IPS DF 4.7 (cell line): ENCODE measurements around the gene GABRB1.
"Not testable (repeated sequence)": the region's sequence is repeated elsewhere in the genome, so short reads cannot be mapped to it uniquely, and the experiment has no call there.

ENCODE experiments used
- DNase-seq: peaks from one replicate; pipeline ENCODE4 v3.0.0-alpha.2; 2013; ENCODE audit warnings: low spot score; ENCODE audit errors: extremely low read depth

Gene GABRB1

DNA sequence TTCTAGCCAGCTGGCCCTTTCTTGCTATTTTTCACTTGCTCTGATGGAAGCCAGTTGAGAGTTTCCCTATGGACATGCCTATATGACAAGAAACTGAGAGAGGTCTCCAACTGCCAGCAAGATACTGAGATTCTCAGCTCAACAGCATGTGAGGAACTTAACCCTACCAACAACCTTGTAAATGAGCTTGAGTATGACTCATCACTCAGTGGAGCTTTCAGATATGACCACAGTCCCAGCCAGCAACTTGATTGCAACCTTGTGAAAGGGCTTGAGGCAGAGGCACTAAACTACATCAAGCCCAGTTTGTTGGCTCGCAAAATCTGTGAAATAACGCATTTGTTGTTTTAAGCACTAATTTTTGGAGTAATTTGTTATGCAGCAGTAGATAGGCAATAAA is 256.4 kb downstream of the GABRB1 start:
- no peak for DNase-seq

- DNase-seq: no peak
Measured at GRCh38 chr4:47289805-47290204, 258.4 kb downstream of the GABRB1 start.

- not testable (repeated sequence) for DNase-seq
Measured at GRCh38 chr4:47290873-47291272, 259.5 kb downstream of the GABRB1 start.

- no peak for DNase-seq
Measured at GRCh38 chr4:47309165-47309564, 277.8 kb downstream of the GABRB1 start.

DNA sequence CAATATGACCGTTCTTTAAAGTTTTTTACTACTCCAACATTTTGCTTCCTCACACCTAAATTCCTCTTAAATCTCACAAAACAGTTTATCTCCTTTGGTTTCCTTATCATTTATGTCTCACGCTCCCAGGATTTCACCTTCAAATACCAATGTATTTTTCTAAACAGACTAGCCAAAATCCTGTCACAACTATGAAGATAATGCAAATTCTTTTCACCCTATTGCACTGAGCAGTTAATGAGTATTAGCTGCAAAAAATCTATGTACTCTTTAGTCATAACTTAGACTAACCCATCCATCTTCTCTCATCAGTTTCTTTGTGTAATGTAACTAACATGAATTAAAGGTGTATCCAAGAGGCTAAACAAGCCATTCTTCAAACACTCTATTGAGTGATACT is 280.8 kb downstream of the GABRB1 start:
- DNase-seq: no peak

- no peak for DNase-seq
Measured at GRCh38 chr4:47313384-47313783, 282.0 kb downstream of the GABRB1 start.

- no peak for DNase-seq
Measured at GRCh38 chr4:47315346-47315745, 284.0 kb downstream of the GABRB1 start.

DNA sequence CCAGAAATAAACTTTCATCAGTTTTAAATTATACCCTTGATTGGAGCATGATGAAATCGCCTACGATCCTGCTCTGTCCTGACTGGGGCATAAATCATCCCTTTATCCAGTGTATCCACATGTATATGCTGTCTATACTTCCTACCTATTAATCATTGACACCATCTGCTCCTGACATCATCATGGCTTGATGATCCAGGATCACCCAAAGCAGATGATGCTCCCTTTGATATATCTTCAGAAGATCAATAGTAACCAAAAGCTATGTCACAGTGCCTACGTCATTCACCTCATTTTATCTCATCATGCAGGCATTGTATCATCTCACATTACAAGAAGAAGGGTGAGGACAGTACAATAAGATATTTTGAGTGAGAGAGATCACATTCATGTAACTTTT is 294.7 kb downstream of the GABRB1 start:
- DNase-seq: no peak

DNA sequence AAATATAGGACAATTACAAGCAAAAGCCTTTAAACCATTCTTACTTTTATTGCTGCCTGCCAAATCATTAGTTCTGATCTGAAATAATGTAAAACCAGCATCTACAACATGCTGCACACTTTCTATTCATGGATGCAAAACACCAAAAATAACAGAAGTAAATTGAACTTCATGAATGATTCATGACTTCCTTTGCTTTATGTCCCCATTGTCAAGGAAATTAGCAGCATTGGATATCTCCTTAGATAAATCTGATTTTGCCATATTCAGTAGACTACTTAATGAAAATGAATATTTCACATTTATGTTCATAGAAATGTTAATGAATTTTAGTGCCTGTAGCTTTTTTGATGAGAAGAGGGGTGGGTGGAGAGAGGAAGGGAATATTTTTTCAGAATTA is 299.5 kb downstream of the GABRB1 start:
- DNase-seq: no peak

DNA sequence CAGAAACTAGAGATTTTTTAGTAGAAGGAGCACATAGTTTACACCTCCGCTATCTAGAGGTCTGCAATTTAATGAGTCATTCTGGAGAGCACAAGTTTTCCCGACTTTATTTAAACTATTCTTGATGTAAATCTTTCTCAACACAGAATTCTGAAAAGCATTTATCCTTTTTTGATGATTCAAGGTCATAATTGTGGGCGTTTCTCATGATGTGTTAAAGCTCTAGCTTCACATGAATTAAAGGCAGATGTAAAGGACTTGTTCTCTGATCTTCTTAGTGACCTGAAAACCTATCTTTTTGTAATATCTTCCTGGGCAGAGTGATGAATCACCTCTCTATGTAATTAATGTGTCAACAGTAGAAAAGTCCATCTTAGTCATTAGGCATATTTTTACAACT is 303.3 kb downstream of the GABRB1 start:
- no peak for DNase-seq

DNA sequence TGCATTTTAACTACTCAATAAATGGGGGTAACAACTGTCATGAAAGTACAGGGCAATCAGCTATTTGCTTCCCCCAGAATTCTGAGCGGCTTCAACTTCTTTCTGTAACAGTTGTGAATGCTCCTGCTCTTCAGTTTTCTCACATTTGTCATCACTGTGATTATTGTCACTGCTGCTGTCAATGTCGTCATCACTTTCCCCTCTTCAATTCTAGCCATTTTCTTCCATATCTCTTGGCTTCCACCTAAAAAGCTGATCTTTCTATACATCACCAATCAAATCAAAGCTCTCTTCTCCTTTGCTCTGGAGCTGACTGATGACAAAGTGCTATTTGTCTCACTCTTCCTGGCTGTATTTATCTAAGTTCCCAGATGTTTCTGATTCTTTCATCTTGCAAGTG is 306.5 kb downstream of the GABRB1 start:
- DNase-seq: no peak

GRCh38 chr4:47340914-47341313 is 309.5 kb downstream of the GABRB1 start:
- DNase-seq: no peak

DNA sequence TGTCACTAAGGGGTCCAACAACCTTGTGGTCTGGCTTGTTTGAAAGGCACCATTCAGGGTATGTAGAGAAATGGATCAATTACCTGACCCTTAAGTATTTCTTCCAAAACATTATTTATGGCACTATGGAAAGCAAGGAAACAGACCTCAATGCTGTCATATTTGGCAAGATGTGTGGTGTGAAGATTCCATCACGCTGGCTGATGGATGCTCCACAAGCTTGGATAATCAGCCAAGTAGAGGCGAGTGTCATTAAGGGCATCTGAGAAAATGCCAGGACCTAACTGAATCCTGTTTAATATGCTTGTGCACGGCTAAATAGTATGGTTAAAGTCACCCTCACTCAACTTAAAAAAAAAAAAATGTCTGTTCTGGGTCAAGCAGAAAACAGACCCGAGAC is 311.4 kb downstream of the GABRB1 start:
- no peak for DNase-seq

- DNase-seq: no peak
Measured at GRCh38 chr4:47349326-47349725, 318.0 kb downstream of the GABRB1 start.

- DNase-seq: no peak
Measured at GRCh38 chr4:47355568-47355967, 324.2 kb downstream of the GABRB1 start.

DNA sequence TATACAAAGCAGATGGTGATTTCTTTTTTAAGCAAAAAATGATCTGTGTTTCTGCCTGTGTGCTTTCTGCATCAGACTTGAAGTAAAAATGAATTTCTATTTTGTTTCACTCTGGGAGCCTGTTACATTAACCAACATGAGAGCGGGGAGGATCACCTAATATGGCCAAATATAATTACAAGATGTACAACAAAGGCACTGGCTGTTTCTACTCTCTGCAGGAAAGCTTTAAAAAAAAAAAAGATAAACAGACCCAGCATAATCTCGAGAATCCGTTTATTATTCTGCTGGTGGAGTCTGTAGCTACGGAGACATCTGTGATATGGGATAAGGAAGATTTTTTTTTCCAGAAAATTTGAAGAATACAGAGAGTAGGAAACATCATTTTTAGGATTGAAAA is 328.5 kb downstream of the GABRB1 start:
- DNase-seq: no peak

DNA sequence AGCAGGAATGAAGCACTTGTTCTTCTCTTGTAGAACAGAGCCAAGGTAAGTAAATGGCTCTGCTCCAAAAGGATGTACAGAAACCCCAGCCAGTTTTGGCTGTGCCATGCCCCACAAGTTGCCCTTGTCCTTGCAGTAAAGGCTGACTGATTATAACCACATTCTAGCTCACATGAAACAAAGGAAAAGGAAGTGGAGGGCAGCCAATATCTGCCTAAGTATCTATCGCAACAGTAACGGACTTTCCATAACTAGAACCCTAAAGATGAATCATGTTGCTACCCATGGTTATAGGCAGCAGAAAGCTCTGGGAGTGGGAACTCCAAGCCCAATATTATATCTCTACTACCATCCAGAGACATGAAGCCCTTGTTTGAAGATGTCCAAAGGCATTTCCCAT is 336.4 kb downstream of the GABRB1 start:
- no peak for DNase-seq

GRCh38 chr4:47368211-47368610 is 336.8 kb downstream of the GABRB1 start:
- DNase-seq: no peak

- DNase-seq: no peak
Measured at GRCh38 chr4:47372561-47372960, 341.2 kb downstream of the GABRB1 start.

DNA sequence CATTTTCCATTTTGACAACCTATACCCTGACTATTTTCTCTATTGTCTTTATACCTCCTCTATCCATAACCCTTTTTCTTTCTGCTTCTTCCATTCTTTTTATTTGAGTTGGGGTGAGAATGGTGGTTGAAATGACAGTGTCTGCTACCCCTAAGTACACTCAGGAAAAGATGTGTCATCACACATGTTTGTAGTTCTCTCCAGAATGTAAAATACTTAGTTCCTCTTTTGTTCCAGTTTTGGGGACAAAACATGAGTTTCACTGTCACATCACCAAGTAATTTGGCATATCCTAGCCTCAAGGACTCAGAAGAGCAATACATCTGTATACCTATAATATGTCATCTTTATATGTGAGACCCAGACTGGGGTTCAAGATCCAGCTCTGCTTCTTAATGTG is 341.8 kb downstream of the GABRB1 start:
- no peak for DNase-seq

DNA sequence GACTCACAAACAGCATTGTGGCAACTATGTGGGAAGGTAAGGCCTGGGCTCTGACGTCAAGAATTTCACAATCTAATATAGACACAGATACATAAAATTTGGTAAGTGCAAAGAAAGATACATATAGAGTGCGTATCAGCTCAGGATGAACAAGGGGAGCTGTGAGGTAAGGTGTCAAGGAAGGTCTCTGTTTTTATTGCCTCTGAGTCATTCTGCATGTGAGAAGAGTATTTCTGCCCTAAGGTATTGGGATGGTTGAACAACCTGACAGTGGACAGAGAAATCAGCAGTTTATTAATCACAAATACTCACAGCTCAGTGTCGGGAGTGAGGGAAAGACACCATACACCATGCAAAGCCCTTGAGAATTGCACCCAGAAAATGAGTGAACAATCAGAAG is 342.3 kb downstream of the GABRB1 start:
- DNase-seq: no peak

- no peak for DNase-seq
Measured at GRCh38 chr4:47374477-47374876, 343.1 kb downstream of the GABRB1 start.

- not testable (repeated sequence) for DNase-seq
Measured at GRCh38 chr4:47378021-47378530, 346.7 kb downstream of the GABRB1 start.

DNA sequence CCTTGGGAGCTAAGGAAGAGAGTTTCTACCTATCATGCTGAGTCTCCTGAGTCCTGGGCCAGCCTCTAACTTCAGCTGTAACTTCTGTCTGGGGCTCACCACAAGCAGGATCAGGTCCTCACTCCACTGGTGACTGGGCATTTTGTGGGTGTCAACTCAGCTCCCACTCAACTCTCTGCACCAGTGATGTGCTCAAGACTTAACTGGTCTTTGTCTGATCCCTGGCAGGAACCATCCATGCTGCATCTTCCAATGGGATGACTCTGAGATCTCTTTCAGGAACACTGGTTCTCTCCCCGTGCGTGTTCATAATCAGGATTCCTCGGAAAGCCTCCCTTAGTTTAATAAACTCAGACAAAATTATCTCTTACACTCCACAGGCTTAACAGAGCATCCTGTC is 349.8 kb downstream of the GABRB1 start:
- DNase-seq: no peak
